Activated CD8-positive, alpha-beta memory T cell treated with anti-CD3 and anti-CD28 coated beads, Interleukin-2, amount 50 U/mL, for 4 hours (primary cell): ENCODE measurements around the gene SPATA33.
"Not testable (repeated sequence)": the region's sequence is repeated elsewhere in the genome, so short reads cannot be mapped to it uniquely, and the experiment has no call there.

Experiments used
- DNase-seq: peaks from one replicate; pipeline ENCODE4 v3.0.0-alpha.2; 2020

SPATA33 gene

GRCh38 chr16:89667000-89667399 lies 9.4 kb downstream of the SPATA33 start:
- not testable (repeated sequence) for DNase-seq

DNA sequence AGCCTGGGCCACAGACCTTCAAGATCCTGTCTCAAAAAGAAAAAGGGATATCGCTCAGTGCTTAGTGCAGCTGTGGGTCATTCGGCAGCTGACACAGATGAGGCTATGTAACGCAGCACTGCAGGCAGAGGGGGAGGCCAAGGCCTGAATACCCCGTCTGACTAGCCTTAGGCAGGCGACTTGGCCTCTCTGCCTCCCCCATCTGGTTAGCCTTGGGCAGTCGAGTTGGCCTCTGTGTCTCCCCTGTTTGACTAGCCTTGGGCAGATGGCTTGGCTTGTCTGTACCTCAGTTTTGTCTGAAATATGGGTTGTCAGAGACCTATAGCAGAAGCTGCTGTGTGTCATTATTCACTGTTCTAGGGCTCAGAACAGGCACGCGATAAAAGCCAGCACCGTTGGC lies 10.0 kb downstream of the SPATA33 start:
- DNase-seq = no peak

DNA sequence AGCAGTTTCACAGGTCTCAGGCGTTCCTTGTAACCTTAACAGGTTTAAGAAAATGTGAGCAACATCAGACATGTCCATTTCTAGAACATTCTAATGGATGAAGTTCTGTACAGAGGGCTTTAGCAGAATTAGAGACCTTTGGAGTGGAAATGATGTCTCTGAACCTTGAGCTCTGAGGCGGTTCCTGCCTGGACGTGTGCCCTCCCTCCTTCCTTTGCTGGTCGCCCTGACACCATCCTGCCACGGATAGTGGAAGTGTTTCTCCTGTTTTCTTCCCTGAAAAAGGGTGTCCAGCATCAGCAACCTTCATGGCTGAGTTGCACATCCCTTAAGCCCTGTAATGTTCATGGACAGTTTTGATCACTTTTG lies 11.1 kb downstream of the SPATA33 start:
- DNase-seq = no peak

- DNase-seq = no peak
Observed at GRCh38 chr16:89669755-89670154, 12.1 kb downstream of the SPATA33 start.

GRCh38 chr16:89670496-89671431 lies 13.1 kb downstream of the SPATA33 start:
- no peak for DNase-seq

DNA sequence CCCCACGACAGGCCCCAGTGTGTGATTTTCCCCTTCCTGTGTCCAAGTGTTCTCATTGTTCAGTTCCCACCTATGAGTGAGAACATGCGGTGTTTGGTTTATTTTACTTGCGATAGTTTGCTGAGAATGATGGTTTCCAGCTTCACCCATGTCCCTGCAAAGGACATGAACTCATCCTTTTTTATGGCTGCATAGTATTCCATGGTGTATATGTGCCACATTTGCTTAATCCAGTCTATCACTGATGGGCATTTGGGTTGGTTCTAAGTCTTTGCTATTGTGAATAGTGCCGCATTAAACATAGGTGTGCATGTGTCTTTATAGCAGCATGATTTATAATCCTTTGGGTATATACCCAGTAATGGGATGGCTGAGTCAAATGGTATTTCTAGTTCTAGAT lies 13.9 kb downstream of the SPATA33 start:
- not testable (repeated sequence) for DNase-seq

DNA sequence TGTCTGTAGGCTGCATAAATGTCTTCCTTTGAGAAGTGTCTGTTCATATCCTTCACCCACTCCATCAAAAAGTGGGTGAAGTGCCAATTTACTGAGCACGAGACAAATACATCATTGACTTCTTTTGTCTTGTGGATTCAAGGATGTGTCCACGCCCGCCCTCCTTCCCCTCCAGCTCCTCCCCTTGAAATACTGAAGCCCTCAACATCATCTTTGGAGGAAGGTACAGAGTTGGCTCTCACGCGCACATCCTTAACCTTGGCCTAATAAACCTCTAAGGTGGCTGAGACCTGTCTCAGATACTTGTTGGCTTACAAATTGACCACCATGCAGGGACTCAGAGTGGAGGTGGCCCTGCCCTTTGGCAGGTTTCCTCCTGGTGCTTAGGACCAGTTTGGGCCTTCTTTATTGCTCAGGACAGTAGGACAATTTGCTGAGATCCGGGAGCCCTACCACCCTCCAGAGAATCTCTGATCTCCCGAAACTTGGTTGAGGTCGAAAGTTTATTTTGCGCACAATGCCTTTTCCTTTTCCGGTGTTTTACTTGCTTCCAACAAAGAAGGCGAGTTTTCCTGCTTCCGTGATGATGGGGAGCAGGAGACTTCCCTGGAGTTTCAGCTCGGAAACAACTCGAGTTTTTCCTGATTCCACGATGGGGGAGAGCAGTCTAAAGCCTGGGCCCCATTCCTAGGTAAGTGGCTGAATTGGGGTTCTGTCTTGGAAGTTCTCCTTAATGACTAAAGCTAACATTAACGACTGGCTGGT lies 14.7 kb downstream of the SPATA33 start:
- DNase-seq = no peak

GRCh38 chr16:89678258-89678657 lies 20.6 kb downstream of the SPATA33 start:
- DNase-seq = no peak

GRCh38 chr16:89685916-89686315 lies 28.3 kb downstream of the SPATA33 start:
- DNase-seq = no peak

GRCh38 chr16:89686520-89687091 lies 29.0 kb downstream of the SPATA33 start, which contains the start of gene CDK10:
CDK10 (plus strand) TSS chr16:89686689; CDS start chr16:89686711, 22 bp downstream.
- DNase-seq = peak; percentile 88

- no peak for DNase-seq
Observed at GRCh38 chr16:89687092-89687940, 29.7 kb downstream of the SPATA33 start.

- DNase-seq = no peak
Observed at GRCh38 chr16:89688395-89688794, 30.8 kb downstream of the SPATA33 start.

- DNase-seq = no peak
Observed at GRCh38 chr16:89689142-89689541, 31.5 kb downstream of the SPATA33 start.

- DNase-seq = not testable (repeated sequence)
Observed at GRCh38 chr16:89689621-89690020, 32.0 kb downstream of the SPATA33 start.

DNA sequence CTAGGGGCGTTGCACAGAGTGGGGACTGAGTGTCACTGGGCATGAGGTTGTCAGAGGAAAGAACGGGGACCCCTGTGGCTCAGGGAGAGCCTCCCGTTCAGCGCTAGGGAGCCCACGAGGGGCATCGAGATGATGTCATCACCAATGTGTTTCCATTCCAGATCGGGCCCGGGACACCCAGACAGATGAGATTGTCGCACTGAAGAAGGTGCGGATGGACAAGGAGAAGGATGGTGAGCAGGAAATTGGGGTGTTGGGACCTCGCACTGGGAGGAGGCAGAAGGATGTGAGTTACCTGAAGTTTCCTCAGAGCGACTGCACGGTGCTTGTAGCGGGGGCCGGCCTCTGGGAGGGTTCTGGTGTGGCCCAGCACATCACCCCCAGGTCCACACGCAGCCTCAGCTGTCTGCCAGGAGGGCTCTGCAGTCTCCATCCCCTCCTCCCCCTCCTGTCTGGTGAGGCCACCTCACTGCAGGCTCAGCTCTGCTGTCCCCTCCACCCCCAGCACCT lies 32.8 kb downstream of the SPATA33 start:
- no peak for DNase-seq

DNA sequence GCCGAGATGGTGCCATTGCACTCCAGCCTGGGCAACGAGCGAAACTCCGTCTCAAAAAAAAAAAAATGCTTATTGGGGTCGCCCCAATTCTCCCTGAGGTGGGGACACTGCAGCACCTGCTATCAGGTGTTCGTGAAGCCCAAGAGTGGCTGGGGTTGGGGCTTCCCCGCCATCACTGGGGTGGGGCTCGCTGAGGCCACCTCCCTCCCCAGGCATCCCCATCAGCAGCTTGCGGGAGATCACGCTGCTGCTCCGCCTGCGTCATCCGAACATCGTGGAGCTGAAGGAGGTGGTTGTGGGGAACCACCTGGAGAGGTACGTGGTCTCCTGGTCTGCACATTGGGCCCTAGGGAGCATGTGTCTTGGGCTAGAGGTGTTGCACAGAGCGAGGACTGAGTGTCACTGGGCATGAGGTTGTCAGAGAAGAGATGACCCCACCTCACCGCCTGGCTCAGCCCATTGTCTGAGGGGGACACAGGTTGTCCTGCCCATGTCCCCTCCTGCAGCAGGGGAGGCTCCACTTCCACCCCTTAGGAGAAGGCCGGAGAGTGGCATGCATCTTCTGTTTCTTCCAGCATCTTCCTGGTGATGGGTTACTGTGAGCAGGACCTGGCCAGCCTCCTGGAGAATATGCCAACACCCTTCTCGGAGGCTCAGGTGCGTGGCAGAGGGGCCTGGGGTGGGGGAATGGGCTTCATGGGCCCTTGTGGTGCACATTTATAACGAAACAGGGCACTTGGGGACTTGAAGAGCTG lies 33.8 kb downstream of the SPATA33 start:
- DNase-seq = no peak

- no peak for DNase-seq
Observed at GRCh38 chr16:89691986-89692569, 34.4 kb downstream of the SPATA33 start.

- DNase-seq = no peak
Observed at GRCh38 chr16:89693289-89693731, 35.7 kb downstream of the SPATA33 start.

- no peak for DNase-seq
Observed at GRCh38 chr16:89693931-89694783, 36.5 kb downstream of the SPATA33 start.

DNA sequence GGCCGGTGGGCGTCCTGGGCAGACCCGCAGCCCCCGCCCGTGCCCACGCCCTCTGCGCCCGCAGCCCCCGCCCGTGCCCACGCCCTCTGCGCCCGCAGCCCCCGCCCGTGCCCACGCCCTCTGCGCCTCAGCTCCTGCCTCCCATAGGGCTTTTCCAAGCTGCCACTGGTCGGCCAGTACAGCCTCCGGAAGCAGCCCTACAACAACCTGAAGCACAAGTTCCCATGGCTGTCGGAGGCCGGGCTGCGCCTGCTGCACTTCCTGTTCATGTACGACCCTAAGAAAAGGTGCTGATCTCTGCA lies 37.1 kb downstream of the SPATA33 start:
- DNase-seq = not testable (repeated sequence)
